Calu3 (cell line): ENCODE data around the gene SMURF2. TPM values are rescaled to one million over a fixed set of nuclear protein-coding genes. Genes with fewer than 3 reads are reported as not detected.
"Not testable (repeated sequence)": the region's sequence is repeated elsewhere in the genome, so short reads cannot be mapped to it uniquely, and the experiment has no call there.

Experiments used
- BruUV-seq: library from RNA; stranded (reverse); fragments of 400-500 nt; replicated peaks from 2 replicates; lab custom pipeline; 2021; lab: Mats Ljungman, UMichigan
- CTCF ChIA-PET: fragments of 300-600 bp; sonication (Branson Sonifier 250); formaldehyde crosslinking; loops from one replicate; lab custom pipeline; 2022; ENCODE audit warnings: antibody characterized with exemption; lab: Charles Lee
- DNase-seq: peaks from one replicate; pipeline ENCODE4 v3.0.0; 2022
- H3K27ac Mint-ChIP-seq: one replicate; pipeline ENCODE4 v1.8.0; 2022; ENCODE audit warnings: mixed read lengths; ENCODE audit not compliant: unreplicated experiment
- H3K27me3 Mint-ChIP-seq: one replicate; pipeline ENCODE4 v1.8.0; 2022; ENCODE audit warnings: mixed read lengths; ENCODE audit not compliant: unreplicated experiment
- H3K36me3 Mint-ChIP-seq: one replicate; pipeline ENCODE4 v1.8.0; 2022; ENCODE audit warnings: mild to moderate bottlenecking, moderate library complexity, mixed read lengths; ENCODE audit not compliant: insufficient read depth, unreplicated experiment
- H3K4me1 Mint-ChIP-seq: one replicate; pipeline ENCODE4 v1.8.0; 2022; ENCODE audit warnings: mild to moderate bottlenecking, low read depth, mixed read lengths; ENCODE audit not compliant: unreplicated experiment
- H3K4me3 Mint-ChIP-seq: one replicate; pipeline ENCODE4 v1.8.0; 2022; ENCODE audit warnings: mild to moderate bottlenecking, low read depth, moderate library complexity, mixed read lengths; ENCODE audit not compliant: unreplicated experiment
- H3K9me3 Mint-ChIP-seq: one replicate; pipeline ENCODE4 v1.8.0; 2022; ENCODE audit warnings: low read depth, mixed read lengths; ENCODE audit not compliant: unreplicated experiment
- intact Hi-C: fragments of 100-400 bp; cut with micrococcal nuclease; formaldehyde crosslinking; loops from one replicate; pipeline ENCODE4 v1.10.0; 2022; ENCODE audit not compliant: unreplicated experiment
- total RNA-seq: library from RNA; stranded (reverse); gene quantifications from 2 replicates; pipeline ENCODE4 v1.2.3, GENCODE V29; 2022
- TF ChIP-seq, protein P1 (sequence below): fragments of 200-600 bp; IDR thresholded peaks from one replicate; pipeline ENCODE4 v1.8.0; 2022; ENCODE audit warnings: antibody characterized with exemption; ENCODE audit not compliant: unreplicated experiment

Gene SMURF2
- total RNA-seq, 1 experiment from 2014 or later, result 18.8 TPM

GRCh38 chr17:64663836-64664235 is 1.7 kb upstream of the SMURF2 start:
- BruUV-seq, CTCF ChIA-PET, H3K27me3 Mint-ChIP-seq, H3K4me3 Mint-ChIP-seq, DNase-seq, H3K9me3 Mint-ChIP-seq: not testable (repeated sequence)
- intact Hi-C loops, result loop anchor here (5.0 kb wide), 1 partner anchor 43 kb away; no protein-coding TSS in a partner anchor
- H3K4me1 Mint-ChIP-seq, result peaks cover 20% of the 10 kb centered on the region
- H3K36me3 Mint-ChIP-seq, result peaks cover 27% of the 10 kb centered on the region
- peak overlapping the region; percentile 60 for H3K27ac Mint-ChIP-seq

DNA sequence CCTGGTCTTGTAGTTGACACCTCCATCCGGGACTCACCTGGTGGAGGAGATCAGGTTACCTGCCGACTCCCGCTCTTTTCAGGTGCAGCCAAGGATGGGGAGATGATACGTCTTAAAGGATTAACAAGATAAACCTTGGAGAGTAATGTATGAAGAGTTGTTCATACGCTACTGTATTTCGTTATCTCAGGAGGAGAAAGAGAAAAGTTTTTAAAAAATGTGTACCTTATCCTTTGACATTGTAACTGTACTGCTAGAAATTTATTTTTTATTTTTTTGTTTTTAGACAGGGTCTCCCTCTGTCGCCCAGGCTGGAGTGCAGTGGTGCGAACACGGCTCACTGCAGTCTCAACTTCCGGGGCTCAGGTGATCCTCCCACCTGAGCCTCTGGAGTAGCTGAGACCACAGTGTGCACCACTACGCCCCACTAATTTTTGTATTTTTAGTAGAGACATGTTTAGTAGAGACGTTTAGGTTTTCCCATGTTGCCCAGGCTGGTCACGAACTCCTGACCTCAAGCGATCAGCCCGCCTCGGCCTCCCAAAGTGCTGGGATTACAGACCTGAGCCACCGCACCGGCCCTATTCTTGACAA is 764 bp upstream of the SMURF2 start:
- Mint-ChIP-seq H3K27ac (no peak overlapping the region), H3K27me3 (no peaks in the 10 kb centered on the region), H3K4me3 (peak overlapping the region; percentile 94), H3K4me1 (peaks cover 20% of the 10 kb centered on the region), H3K9me3 (no peaks in the 10 kb centered on the region), H3K36me3 (peaks cover 27% of the 10 kb centered on the region)
- intact Hi-C loops, result loop anchor here (5.0 kb wide), 1 partner anchor 44 kb away; no protein-coding TSS in a partner anchor
- TF ChIP-seq, protein P1, sequence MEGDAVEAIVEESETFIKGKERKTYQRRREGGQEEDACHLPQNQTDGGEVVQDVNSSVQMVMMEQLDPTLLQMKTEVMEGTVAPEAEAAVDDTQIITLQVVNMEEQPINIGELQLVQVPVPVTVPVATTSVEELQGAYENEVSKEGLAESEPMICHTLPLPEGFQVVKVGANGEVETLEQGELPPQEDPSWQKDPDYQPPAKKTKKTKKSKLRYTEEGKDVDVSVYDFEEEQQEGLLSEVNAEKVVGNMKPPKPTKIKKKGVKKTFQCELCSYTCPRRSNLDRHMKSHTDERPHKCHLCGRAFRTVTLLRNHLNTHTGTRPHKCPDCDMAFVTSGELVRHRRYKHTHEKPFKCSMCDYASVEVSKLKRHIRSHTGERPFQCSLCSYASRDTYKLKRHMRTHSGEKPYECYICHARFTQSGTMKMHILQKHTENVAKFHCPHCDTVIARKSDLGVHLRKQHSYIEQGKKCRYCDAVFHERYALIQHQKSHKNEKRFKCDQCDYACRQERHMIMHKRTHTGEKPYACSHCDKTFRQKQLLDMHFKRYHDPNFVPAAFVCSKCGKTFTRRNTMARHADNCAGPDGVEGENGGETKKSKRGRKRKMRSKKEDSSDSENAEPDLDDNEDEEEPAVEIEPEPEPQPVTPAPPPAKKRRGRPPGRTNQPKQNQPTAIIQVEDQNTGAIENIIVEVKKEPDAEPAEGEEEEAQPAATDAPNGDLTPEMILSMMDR, result no peak
- DNase-seq, result no peak
- TSS peak; percentile 87 for BruUV-seq
- CTCF ChIA-PET, result no interaction called here

DNA sequence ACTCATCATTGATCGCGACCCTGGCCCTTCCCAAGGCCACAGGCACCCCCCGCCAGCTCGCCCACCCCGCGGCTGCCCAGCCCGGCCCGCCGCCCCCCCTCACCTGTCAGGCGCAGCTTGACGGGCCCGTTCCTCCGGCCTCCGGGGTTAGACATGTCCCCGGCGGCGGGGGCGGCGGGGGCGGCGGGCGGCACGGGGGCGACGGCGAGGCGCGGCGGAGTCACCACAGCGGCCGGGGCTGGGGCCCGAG is 456 bp downstream of the SMURF2 start:
- intact Hi-C loops, result loop anchor here (5.0 kb wide), 1 partner anchor 46 kb away; no protein-coding TSS in a partner anchor
- H3K9me3 Mint-ChIP-seq, result no peaks in the 10 kb centered on the region

DNA sequence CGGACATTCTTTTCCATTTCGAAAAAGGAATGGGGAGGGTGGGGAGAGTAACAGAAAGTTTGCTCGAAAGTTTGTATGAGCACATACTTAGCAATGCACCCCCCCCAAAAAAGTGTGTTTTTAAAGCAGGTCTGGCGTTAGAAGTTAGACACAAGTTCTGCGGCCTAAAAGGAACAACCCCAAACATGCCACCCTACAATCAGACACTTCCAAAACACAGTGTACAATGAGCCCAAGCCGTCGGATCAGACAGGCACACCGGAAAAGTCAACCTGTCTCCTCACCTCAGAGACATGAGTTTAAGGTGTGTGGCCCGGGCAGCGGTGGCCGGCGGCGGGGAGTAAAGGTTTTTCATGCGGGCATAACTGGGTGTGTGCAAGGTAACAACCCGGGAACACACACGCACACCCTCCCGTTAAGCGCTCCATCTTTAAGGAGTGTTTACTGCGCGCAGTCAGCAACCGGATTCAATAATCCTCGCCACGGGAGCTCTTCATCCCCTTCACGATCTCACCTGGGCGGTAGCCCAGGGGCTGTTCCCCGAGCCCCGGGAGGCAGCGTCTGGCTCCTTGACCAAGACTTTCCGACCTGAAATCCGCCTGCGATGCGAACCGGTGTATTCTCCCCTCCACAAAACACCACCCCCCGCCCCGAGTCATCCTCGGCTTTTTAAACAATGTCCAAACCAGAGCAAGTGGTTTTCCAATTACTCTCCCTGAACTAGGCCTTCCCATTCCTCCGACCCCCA is 955 bp downstream of the SMURF2 start:
- H3K27me3 Mint-ChIP-seq, BruUV-seq, CTCF ChIA-PET, H3K9me3 Mint-ChIP-seq: not testable (repeated sequence)
- peak; percentile 20 for DNase-seq
- peak overlapping the region; percentile 94 for H3K4me3 Mint-ChIP-seq
- peaks cover 27% of the 10 kb centered on the region for H3K36me3 Mint-ChIP-seq
- intact Hi-C loops, result loop anchor here (5.0 kb wide), 1 partner anchor 46 kb away; no protein-coding TSS in a partner anchor
- peak overlapping the region; percentile 92 for H3K27ac Mint-ChIP-seq
- H3K4me1 Mint-ChIP-seq, result peaks cover 20% of the 10 kb centered on the region

More for the DNA sequence above, 456 bp downstream of the SMURF2 start:
- no TSS peak for BruUV-seq
- H3K36me3 Mint-ChIP-seq, result peaks cover 27% of the 10 kb centered on the region
- TF ChIP-seq, protein P1, result no peak
- H3K27ac Mint-ChIP-seq, result peak overlapping the region; percentile 92
- no peaks in the 10 kb centered on the region for H3K27me3 Mint-ChIP-seq
- no peak for DNase-seq
- H3K4me3 Mint-ChIP-seq, result peak overlapping the region; percentile 94
- CTCF ChIA-PET, result no interaction called here
- peaks cover 20% of the 10 kb centered on the region for H3K4me1 Mint-ChIP-seq

- BruUV-seq, result TSS peak; percentile 35
- CTCF ChIA-PET, H3K27me3 Mint-ChIP-seq, DNase-seq, H3K9me3 Mint-ChIP-seq: not testable (repeated sequence)
- Mint-ChIP-seq H3K4me3 (peak overlapping the region; percentile 94), H3K36me3 (peaks cover 27% of the 10 kb centered on the region), H3K27ac (peak overlapping the region; percentile 92), H3K4me1 (peaks cover 20% of the 10 kb centered on the region)
- intact Hi-C loops, result loop anchor here (5.0 kb wide), 1 partner anchor 47 kb away; no protein-coding TSS in a partner anchor
These were observed 1.7 kb downstream of the SMURF2 start for GRCh38 chr17:64660195-64660977.
